Prostate gland (tissue), 2 donors: ENCODE measurements around the gene NTNG2.

Source experiments
- CTCF ChIP-seq, 4 experiments: fragments of 200-600 bp in 2 of 4; fragments of 450-650 bp in 2 of 4; sonication (generic) in 2 of 4; IDR thresholded peaks; 1 replicate in 3 of 4; 2 replicates in 1 of 4; pipeline ENCODE4 v1.5.1; 2016 to 2019; ENCODE audit warnings: antibody characterized with exemption in 4 of 4, mild to moderate bottlenecking in 2 of 4, moderate library complexity in 2 of 4
- POLR2AphosphoS5 ChIP-seq: sonication (generic); formaldehyde crosslinking; IDR thresholded peaks from one replicate; pipeline ENCODE4 v1.6.1; 2017; ENCODE audit warnings: antibody characterized with exemption

DNA sequence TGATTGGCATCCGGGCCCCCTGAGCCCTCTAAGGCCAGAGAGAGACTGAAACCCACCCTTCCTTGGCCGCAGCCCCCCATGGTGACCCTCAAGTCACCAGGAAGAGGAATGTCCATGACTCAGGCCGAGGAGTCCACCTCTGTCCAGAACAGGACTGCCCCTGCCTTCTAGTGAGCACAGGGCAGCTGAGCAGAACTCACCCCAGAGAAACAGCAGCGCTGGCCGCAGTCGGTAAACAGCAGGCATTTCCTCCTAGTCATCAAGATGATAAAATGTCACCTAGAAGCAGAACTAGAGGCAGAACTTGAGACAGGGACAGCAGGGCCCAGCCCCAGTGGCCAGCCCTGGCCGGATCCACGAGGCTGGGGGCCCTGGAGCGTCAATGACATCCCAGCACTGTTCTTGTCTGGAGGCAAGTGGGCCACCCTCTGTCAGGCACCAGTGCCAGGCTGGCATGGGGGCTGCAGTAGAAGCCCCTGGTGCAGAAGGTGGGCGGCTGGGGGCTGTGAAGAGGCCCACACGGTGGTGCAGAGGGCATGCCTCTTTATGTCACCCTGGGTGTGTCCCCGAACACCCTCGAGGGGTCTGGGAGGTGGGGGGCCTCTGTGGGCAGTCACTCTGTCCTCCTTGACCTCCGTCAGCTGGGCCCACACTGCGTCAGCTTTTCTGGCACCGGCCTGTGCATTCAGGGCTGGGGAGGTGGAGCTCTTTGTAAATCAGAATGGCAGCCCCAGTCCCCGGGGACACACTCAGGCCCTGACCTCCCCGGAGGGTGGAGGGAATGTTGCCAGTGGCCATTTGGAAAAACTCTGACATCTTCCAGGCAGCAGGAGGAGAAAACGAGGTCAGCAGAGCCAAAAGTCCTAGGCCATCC, 83.0 kb downstream of the NTNG2 start:
- no peak for TF ChIP-seq CTCF (IDR thresholded peaks at IDR 0.05)
- TF ChIP-seq POLR2AphosphoS5 = no peak
